ENCODE measurements around the gene PLAAT5.
"Not testable (repeated sequence)": the region's sequence is repeated elsewhere in the genome, so short reads cannot be mapped to it uniquely, and the experiment has no call there.

The PLAAT5 gene

GRCh38 chr11:63490551-63491239 lies at the start of gene PLAAT5:
TSS of gene PLAAT5 (minus strand) at chr11:63491167. CDS start at chr11:63491034, 133 bp downstream.
- DNase-seq = no peak

GRCh38 chr11:63537293-63538101 lies 46.5 kb upstream of the PLAAT5 start:
- no peak for DNase-seq

GRCh38 chr11:63536669-63537292 lies 45.8 kb upstream of the PLAAT5 start, which contains the start of gene PLAAT4:
TSS of gene PLAAT4 (plus strand) at chr11:63536808. CDS start at chr11:63536869, 61 bp downstream.
- no peak for DNase-seq

GRCh38 chr11:63535734-63536133 lies 44.8 kb upstream of the PLAAT5 start:
- no peak for DNase-seq

- DNase-seq = no peak
Measured at GRCh38 chr11:63534895-63535461, 44.0 kb upstream of the PLAAT5 start.

- DNase-seq = no peak
Measured at GRCh38 chr11:63534076-63534475, 43.1 kb upstream of the PLAAT5 start.

GRCh38 chr11:63532799-63533475 lies 42.0 kb upstream of the PLAAT5 start:
- DNase-seq = no peak

- DNase-seq = no peak
Measured at GRCh38 chr11:63532117-63532516, 41.1 kb upstream of the PLAAT5 start.

- DNase-seq = not testable (repeated sequence)
Measured at GRCh38 chr11:63531074-63531792, 40.3 kb upstream of the PLAAT5 start.

- DNase-seq = no peak
Measured at GRCh38 chr11:63530021-63530420, 39.1 kb upstream of the PLAAT5 start.

- not testable (repeated sequence) for DNase-seq
Measured at GRCh38 chr11:63529373-63529772, 38.4 kb upstream of the PLAAT5 start.

GRCh38 chr11:63528729-63529278 lies 37.8 kb upstream of the PLAAT5 start:
- DNase-seq = not testable (repeated sequence)

GRCh38 chr11:63528156-63528555 lies 37.2 kb upstream of the PLAAT5 start:
- DNase-seq = not testable (repeated sequence)

- DNase-seq = no peak
Measured at GRCh38 chr11:63527667-63528066, 36.7 kb upstream of the PLAAT5 start.

GRCh38 chr11:63523151-63523550 lies 32.2 kb upstream of the PLAAT5 start:
- DNase-seq = no peak

GRCh38 chr11:63521896-63522295 lies 30.9 kb upstream of the PLAAT5 start:
- DNase-seq = no peak

GRCh38 chr11:63520606-63521170 lies 29.7 kb upstream of the PLAAT5 start:
- no peak for DNase-seq

GRCh38 chr11:63518548-63518947 lies 27.6 kb upstream of the PLAAT5 start:
- no peak for DNase-seq

- no peak for DNase-seq
Measured at GRCh38 chr11:63517156-63517555, 26.2 kb upstream of the PLAAT5 start.

GRCh38 chr11:63516109-63516508 lies 25.1 kb upstream of the PLAAT5 start:
- no peak for DNase-seq

- DNase-seq = no peak
Measured at GRCh38 chr11:63512816-63513215, 21.8 kb upstream of the PLAAT5 start.

Data from NCI-H1417 (cell line).